H1 (cell line): Measurements from ENCODE around the gene AASDH. TPM values are rescaled to one million over a fixed set of nuclear protein-coding genes. Genes with fewer than 3 reads are reported as not detected.

Experiments used
- NANOG ChIP-seq: IDR thresholded peaks from 2 replicates; pipeline ENCODE4 v1.6.1; 2011; ENCODE audit warnings: low read length, low read depth, mild to moderate bottlenecking, inconsistent platforms; ENCODE audit not compliant: insufficient read depth, poor library complexity, severe bottlenecking
- YY1 ChIP-seq: IDR thresholded peaks from 2 replicates; pipeline ENCODE4 v1.6.1; 2011; ENCODE audit warnings: low read depth, mild to moderate bottlenecking, low read length
- polyA plus RNA-seq, 7 experiments: library from polyadenylated mRNA; depleted of rRNA in 3 of 7; stranded (reverse) in 5 of 7; unstranded in 2 of 7; fragments of >200 nt in 5 of 7; fragments of 200-250 nt in 2 of 7; gene quantifications; 1 replicate in 5 of 7; 2 replicates in 1 of 7; 4 replicates in 1 of 7; pipeline versions ENCODE4 v1.2.1 to v1.2.3, GENCODE V29; 2011 to 2013; ENCODE audit warnings: missing spikeins in 2 of 7, mixed read lengths in 2 of 7
- total RNA-seq: library from RNA; stranded (reverse); fragmentation: NEBNext Ultra II Directional; extraction: Animal tissue kit (Norgen Biotek cat#: 25700); gene quantifications from 2 replicates; pipeline ENCODE4 v1.2.1, GENCODE V29; 2021
- TF ChIP-seq, protein P1 (sequence below): IDR thresholded peaks from 2 replicates; pipeline ENCODE4 v1.6.1; 2012; ENCODE audit warnings: inconsistent platforms

The AASDH gene
- total and polyA plus RNA-seq, 2 of the 8 experiments (the other 6 are each of a cell fraction or from before 2014, with no cell fraction given) = 8.0 to 10.9 TPM

DNA sequence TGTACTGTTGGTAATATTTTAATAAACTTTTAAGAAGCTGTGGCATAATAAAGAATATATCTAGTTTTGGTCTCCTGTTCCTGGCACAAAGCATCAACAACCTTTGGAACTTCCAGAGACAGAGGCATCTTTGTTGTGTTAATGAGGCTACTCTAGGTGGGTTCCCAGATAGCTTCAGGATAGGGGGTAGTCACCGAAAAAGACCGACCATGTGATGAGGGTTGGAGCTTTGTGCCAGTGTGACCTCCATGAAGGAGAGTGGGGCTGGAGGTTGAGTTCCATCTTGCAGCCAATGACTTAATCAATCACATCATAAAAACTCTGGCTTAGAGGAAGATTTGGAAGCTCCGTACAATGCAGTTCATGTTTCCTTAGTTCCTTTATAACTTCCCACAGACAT, 38.2 kb upstream of the AASDH start (continued):
- TF ChIP-seq, protein P1, sequence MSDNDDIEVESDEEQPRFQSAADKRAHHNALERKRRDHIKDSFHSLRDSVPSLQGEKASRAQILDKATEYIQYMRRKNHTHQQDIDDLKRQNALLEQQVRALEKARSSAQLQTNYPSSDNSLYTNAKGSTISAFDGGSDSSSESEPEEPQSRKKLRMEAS = peak; percentile 49
- TF ChIP-seq YY1 (0 out of 2 replicates have a peak, but pooled peaks have one; percentile 39), NANOG (peak; percentile 8)
